Stimulated activated CD4-positive, alpha-beta T cell treated with anti-CD3 and anti-CD28 coated beads, Interleukin-4, amount 100 ng/mL, for 48 hours (primary cell): ENCODE results near the gene FRMPD4.

Experiments
- DNase-seq, 2 donors: peaks; one replicate each; pipeline ENCODE4 v3.0.0-alpha.2; 2020; ENCODE audit warnings: low read depth in 2 of 2

The FRMPD4 gene

DNA sequence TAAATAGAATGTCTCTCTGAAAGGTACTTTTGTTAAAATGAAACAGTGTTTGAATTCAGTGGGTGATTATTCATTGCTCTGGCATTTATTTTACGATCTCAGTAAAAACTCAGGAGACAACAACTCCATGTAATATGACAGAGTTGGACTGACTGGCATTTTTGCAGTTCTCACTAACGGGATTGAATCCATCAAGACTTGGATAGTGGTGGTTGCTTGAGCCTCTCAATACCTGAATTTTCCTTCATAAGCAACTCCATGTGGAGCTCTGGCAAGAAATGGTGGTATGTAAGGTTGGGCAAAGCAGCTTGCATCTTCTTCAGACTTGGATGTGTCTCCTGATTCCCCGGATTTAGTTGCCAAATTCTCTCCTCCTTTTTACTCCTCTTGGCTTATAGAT lies 72.7 kb downstream of the FRMPD4 start:
- no peak for DNase-seq

GRCh38 chrX:12223650-12224049 lies 85.4 kb downstream of the FRMPD4 start:
- no peak for DNase-seq

GRCh38 chrX:12225107-12225506 lies 86.8 kb downstream of the FRMPD4 start:
- DNase-seq, result no peak

- DNase-seq, result no peak
These were observed 89.3 kb downstream of the FRMPD4 start for GRCh38 chrX:12227412-12228041.

- no peak for DNase-seq
These were observed 90.6 kb downstream of the FRMPD4 start for GRCh38 chrX:12228862-12229261.

GRCh38 chrX:12229986-12230385 lies 91.7 kb downstream of the FRMPD4 start:
- no peak for DNase-seq

GRCh38 chrX:12234534-12235329 lies 96.5 kb downstream of the FRMPD4 start:
- no peak for DNase-seq

GRCh38 chrX:12236156-12236555 lies 97.9 kb downstream of the FRMPD4 start:
- no peak for DNase-seq

GRCh38 chrX:12237131-12237530 lies 98.9 kb downstream of the FRMPD4 start:
- no peak for DNase-seq

- no peak for DNase-seq
These were observed 99.5 kb downstream of the FRMPD4 start for GRCh38 chrX:12237771-12238170.

DNA sequence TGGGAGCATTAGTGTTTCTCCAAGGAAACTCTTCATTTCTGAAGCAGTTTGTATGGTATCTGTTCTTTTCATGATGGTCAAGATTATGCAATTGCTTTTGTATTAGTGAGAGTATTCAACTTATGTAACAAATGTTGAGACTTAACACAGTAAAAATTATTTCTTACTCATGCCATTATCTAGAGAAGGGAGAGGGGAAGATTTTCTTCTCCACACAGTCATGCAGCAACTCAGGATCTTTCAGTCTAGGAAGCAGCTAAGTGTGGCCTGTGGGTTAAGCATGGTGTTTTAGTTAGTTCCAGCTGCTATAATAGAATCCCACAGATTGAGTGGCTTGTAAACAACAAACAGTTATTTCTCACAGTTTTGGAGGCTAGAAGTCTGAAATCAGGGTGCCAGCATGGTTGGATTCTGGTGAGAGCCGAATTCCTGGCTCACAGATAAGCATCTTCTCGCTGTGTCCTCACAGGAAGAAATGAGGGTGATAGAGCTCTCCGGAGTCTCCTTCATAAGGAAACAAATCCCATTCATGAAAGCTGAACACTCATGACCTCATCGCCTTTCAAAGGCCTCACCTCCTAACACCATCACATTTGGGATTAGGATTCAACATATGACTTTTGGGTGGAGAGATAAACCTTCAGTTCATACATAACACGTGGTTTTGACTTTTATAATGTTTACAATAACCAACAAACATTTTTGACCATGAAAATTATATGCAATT lies 101.2 kb downstream of the FRMPD4 start:
- DNase-seq, result no peak

DNA sequence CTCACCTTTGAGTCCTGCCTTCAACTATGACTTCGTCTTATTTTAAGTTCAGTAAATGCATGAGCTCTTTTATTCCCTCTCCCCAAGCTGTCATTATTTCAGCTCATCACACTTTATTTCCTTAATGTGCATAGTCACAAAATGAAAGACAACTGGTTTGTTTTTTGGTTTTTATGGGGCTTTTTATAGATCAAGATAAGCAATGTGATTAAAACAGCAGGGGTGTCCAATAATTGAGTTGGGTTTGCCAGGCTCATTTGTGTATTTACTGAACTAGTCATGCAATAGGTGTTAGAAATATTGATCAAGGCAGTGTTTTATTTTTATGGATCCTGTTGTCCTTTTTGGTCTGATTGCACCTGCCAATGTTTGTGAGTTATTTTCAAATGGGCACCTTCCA lies 102.2 kb downstream of the FRMPD4 start:
- no peak for DNase-seq

GRCh38 chrX:12241026-12241425 lies 102.8 kb downstream of the FRMPD4 start:
- DNase-seq, result no peak

- no peak for DNase-seq
These were observed 107.7 kb downstream of the FRMPD4 start for GRCh38 chrX:12245650-12246645.

- no peak for DNase-seq
These were observed 111.7 kb downstream of the FRMPD4 start for GRCh38 chrX:12249997-12250396.

- no peak for DNase-seq
These were observed 124.9 kb downstream of the FRMPD4 start for GRCh38 chrX:12263211-12263610.

DNA sequence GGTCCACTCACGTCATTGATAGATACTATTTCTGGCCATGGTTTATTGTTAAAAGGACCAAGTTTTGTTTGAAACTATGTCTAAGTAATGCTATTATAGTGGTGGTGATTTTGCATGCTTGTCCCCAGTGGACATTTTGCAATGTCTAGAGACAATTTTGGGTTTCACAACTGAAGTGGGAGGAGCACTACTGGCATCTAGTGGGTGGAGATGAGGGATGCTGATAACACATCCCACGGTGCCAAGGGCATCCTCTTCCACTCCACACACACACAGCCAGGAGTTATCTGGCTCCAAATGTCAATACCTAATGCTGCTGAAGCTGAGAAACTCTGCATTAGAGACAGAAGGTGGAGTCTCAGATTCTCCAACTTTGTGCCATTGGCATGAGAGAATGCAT lies 131.2 kb downstream of the FRMPD4 start:
- DNase-seq, result no peak

DNA sequence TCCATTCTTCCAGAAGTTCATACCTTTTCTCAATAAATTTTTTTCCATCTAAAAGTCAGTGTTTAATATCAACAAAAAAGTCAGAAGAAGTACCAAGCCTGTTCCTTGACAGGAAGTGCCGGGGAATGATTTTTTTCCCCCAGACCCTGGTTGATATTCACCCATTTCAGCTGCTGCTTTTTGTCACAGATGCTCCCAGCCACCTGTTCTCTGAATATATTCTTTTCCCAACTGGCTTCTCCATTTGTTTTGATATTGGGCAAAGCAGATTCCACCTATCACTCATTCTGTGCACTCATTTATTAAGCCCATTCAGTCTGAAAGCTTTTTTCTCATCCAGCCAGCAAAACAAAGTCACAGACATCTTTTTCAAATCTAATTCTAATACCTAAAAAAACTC lies 139.9 kb downstream of the FRMPD4 start:
- DNase-seq, result no peak

DNA sequence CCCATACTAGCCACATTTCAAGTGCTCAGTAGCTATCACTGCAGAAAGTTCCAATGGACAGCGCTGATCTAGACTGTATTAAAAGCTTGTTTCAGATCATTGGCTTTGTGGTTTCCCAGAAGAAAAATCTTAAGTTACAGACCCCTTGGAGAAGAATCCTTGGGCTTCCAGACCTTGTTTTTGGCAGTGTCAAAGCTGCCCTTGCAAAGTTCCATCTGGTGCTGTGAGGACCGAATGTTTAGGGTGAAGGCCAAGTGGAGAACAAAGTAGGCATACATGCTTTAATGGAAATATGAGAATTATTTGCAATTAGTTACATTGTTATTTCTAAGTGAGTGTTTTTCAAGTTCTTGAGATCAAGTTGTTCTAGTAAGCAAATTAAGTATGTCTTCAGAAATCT lies 144.7 kb downstream of the FRMPD4 start:
- no peak for DNase-seq

DNA sequence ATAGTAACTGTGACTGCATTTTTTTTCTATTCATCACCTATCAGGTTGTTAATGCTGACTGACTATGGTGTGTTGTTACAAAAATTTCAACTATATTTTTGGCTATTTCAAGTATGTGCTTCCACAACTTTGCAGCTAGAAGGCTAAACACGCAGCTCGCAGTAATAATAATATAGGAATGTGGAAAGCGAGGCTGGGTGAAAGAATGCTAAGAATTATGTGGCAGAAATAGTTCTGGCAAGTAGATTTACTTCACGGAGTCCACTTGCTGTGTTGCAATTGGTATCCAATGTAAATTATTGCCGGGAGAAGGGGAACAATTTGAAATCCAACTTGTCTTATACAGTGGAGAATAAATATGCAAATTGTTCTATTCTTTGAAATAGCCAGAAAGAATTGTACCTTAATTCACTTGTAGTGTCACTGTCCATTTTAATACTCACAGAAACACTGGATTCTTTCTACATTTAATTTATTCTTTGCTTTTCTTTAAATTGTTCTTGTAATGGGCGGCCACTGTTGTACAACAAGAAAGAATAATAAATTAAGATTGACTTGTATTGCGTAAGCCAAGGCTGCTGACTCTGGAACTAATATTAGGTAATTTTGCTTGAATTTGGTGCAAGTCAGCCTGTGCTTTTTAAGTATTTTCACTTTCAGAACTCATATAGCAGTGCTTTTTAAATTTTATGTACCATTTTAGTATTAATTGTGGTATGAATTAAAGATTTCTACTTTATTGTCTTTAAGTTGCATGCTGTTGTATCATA lies 154.9 kb downstream of the FRMPD4 start:
- no peak for DNase-seq

GRCh38 chrX:12297353-12297752 lies 159.1 kb downstream of the FRMPD4 start:
- no peak for DNase-seq
